Duodenal mucosa (tissue), 2 donors: ENCODE measurements around the gene CAMKV.
A peak's percentile ranks its signal among the peaks of the same experiment; 100 is the strongest.

Experiments
- H3K27ac ChIP-seq: one replicate; pipeline ENCODE4 v1.7.0; 2013; ENCODE audit warnings: low read depth, low read length
- H3K27me3 ChIP-seq, 2 donors: one replicate each; pipeline ENCODE4 v1.7.0; 2013; ENCODE audit warnings: low read length in 2 of 2, control low read depth in 1 of 2; ENCODE audit not compliant: insufficient read depth in 2 of 2, control insufficient read depth in 1 of 2
- H3K36me3 ChIP-seq, 2 donors: one replicate each; pipeline ENCODE4 v1.7.0; 2013; ENCODE audit warnings: low read length in 2 of 2, control low read depth in 1 of 2; ENCODE audit not compliant: insufficient read depth in 2 of 2, control insufficient read depth in 1 of 2
- H3K4me1 ChIP-seq, 2 donors: one replicate each; pipeline ENCODE4 v1.7.0; 2013; ENCODE audit warnings: low read length in 2 of 2, control low read depth in 1 of 2; ENCODE audit not compliant: insufficient read depth in 2 of 2, control insufficient read depth in 1 of 2
- H3K4me3 ChIP-seq, 2 donors: one replicate each; pipeline ENCODE4 v1.7.0; 2013; ENCODE audit warnings: low read length in 2 of 2, low read depth in 1 of 2
- H3K9ac ChIP-seq, 2 donors: one replicate each; pipeline ENCODE4 v1.7.0; 2013; ENCODE audit warnings: low read length in 2 of 2, low read depth in 1 of 2
- H3K9me3 ChIP-seq, 2 donors: one replicate each; pipeline ENCODE4 v1.7.0; 2013; ENCODE audit warnings: low read length in 2 of 2, control low read depth in 1 of 2; ENCODE audit not compliant: control insufficient read depth in 1 of 2

Gene CAMKV

GRCh38 chr3:49876567-49876966 lies 6.9 kb upstream of the CAMKV start:
- no peaks in the 10 kb centered on the region for H3K27me3 ChIP-seq
- no peak overlapping the region for H3K27ac ChIP-seq
- no peaks in the 10 kb centered on the region for H3K36me3 ChIP-seq
- H3K4me3 ChIP-seq: no peak overlapping the region
- no peaks in the 10 kb centered on the region for H3K9me3 ChIP-seq
- H3K9ac ChIP-seq: no peak overlapping the region
- peaks cover 22 to 27% of the 10 kb centered on the region in 2 donors for H3K4me1 ChIP-seq

DNA sequence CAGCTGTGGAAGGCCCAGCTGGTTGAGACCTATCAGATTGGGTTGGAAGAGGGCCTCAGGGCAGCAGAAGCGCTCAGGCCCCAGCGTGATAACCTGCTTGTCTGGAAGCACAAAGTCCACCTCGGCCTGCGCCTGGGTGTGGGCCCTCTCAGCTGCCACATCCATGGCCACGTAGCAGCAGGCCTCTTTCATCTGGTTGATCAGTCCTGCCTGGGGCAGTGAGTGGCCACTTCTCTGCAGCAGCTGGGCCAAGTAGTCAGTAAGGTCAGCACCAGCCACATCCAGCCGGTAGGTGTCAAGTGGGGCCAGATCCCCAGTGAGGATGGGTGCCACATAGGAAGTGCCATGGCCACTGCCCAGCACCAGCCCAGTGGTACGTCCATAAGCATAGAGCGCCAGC lies 3.9 kb upstream of the CAMKV start:
- Histone ChIP-seq H3K9me3 (no peaks in the 10 kb centered on the region), H3K9ac (no peak overlapping the region), H3K36me3 (no peaks in the 10 kb centered on the region), H3K27ac (no peak overlapping the region), H3K4me3 (no peak overlapping the region), H3K27me3 (peaks cover 6 to 10% of the 10 kb centered on the region in 2 donors), H3K4me1 (peaks cover 15 to 24% of the 10 kb centered on the region in 2 donors)

GRCh38 chr3:49872801-49873281 lies 3.1 kb upstream of the CAMKV start:
- Histone ChIP-seq H3K4me3 (no peak overlapping the region), H3K4me1 (peaks cover 15 to 24% of the 10 kb centered on the region in 2 donors), H3K27me3 (peaks cover 14 to 18% of the 10 kb centered on the region in 2 donors), H3K27ac (no peak overlapping the region), H3K36me3 (no peaks in the 10 kb centered on the region), H3K9ac (peak overlapping the region in 1 of 2 donors; percentile 6), H3K9me3 (no peaks in the 10 kb centered on the region)

DNA sequence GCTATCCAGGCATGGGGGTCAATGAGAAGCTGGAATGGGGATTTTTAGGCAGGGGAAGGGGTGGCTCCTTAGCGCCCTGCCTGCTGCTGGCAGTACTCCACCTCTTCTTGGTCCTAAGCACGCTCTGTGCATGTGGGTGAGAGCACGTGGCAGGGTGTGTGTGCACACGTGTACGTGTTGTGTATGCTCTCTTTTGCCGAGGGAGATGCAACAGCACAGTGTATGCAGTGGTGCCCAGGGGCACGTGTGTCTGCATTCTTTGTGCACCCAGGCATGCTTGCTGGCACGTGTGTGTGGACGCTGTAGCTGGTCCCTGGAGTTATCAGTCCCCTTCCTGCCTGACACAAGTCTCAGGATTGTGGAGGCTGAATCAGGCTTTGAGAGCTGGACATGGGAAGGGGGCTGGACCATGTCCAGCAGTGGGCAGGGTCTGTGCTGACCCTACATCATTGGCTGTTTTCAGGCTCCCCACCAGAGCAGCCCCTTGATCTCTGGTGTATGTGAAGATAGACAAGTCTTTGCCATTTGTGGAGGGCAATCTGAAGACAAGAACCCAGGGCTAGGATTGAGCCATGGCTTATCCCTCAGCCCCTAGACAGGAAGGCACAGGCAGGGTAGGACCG lies 1.9 kb upstream of the CAMKV start:
- no peak overlapping the region for H3K9ac ChIP-seq
- no peaks in the 10 kb centered on the region for H3K36me3 ChIP-seq
- peaks cover 16 to 19% of the 10 kb centered on the region in 2 donors for H3K27me3 ChIP-seq
- no peak overlapping the region for H3K4me3 ChIP-seq
- no peak overlapping the region for H3K27ac ChIP-seq
- peaks cover 15 to 24% of the 10 kb centered on the region in 2 donors for H3K4me1 ChIP-seq
- H3K9me3 ChIP-seq: no peaks in the 10 kb centered on the region

- Histone ChIP-seq H3K27ac (no peak overlapping the region), H3K36me3 (no peaks in the 10 kb centered on the region), H3K4me1 (peaks cover 13 to 18% of the 10 kb centered on the region in 2 donors), H3K27me3 (peaks cover 27 to 35% of the 10 kb centered on the region in 2 donors), H3K4me3 (peak overlapping the region in 1 of 2 donors; percentile 45), H3K9me3 (no peaks in the 10 kb centered on the region), H3K9ac (no peak overlapping the region)
Measured at GRCh38 chr3:49868862-49869466, 742 bp downstream of the CAMKV start.

- H3K27ac ChIP-seq: no peak overlapping the region
- no peaks in the 10 kb centered on the region for H3K9me3 ChIP-seq
- no peak overlapping the region for H3K4me3 ChIP-seq
- no peaks in the 10 kb centered on the region for H3K36me3 ChIP-seq
- H3K9ac ChIP-seq: no peak overlapping the region
- peaks cover 30 to 36% of the 10 kb centered on the region in 2 donors for H3K27me3 ChIP-seq
- H3K4me1 ChIP-seq: peaks cover 2 to 8% of the 10 kb centered on the region in 2 donors
Measured at GRCh38 chr3:49867871-49868321, 1.8 kb downstream of the CAMKV start.

- no peak overlapping the region for H3K4me3 ChIP-seq
- H3K9ac ChIP-seq: no peak overlapping the region
- H3K27ac ChIP-seq: no peak overlapping the region
- H3K4me1 ChIP-seq: peaks cover 0 to 5% of the 10 kb centered on the region in 2 donors
- no peaks in the 10 kb centered on the region for H3K36me3 ChIP-seq
- H3K27me3 ChIP-seq: peaks cover 30 to 40% of the 10 kb centered on the region in 2 donors
- H3K9me3 ChIP-seq: no peaks in the 10 kb centered on the region
Measured at GRCh38 chr3:49867400-49867799, 2.3 kb downstream of the CAMKV start.

- peaks cover 0 to 5% of the 10 kb centered on the region in 2 donors for H3K4me1 ChIP-seq
- peaks cover 32 to 40% of the 10 kb centered on the region in 2 donors for H3K27me3 ChIP-seq
- no peak overlapping the region for H3K27ac ChIP-seq
- H3K9ac ChIP-seq: no peak overlapping the region
- H3K36me3 ChIP-seq: no peaks in the 10 kb centered on the region
- no peaks in the 10 kb centered on the region for H3K9me3 ChIP-seq
- H3K4me3 ChIP-seq: no peak overlapping the region
Measured at GRCh38 chr3:49865198-49865784, 4.4 kb downstream of the CAMKV start.

DNA sequence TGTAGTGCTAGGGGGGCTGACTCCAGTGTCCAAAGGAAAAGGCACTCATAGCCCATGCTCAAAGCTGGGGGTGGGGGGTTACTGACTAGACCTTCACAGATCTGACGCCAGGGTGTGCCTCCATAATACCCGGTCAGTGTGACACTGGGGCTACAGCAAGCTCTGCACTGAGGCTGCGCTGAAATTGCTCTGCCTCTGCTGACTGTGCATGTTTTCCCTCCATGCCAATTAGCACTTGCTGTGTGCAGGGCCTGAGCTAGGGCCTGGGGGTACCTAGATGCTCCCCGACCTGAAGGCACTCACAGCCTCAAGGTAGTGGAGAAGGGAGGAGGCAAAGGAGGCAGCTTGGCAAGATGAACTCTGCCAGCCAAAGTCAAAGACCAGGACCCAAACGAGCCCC lies 5.2 kb downstream of the CAMKV start:
- peaks cover 28 to 40% of the 10 kb centered on the region in 2 donors for H3K27me3 ChIP-seq
- no peaks in the 10 kb centered on the region for H3K9me3 ChIP-seq
- no peak overlapping the region for H3K4me3 ChIP-seq
- no peak overlapping the region for H3K9ac ChIP-seq
- H3K36me3 ChIP-seq: no peaks in the 10 kb centered on the region
- peaks cover 0 to 5% of the 10 kb centered on the region in 2 donors for H3K4me1 ChIP-seq
- H3K27ac ChIP-seq: no peak overlapping the region
